GM19025 (cell line): ENCODE measurements around the gene RASAL2.
"Not testable (repeated sequence)": the region's sequence is repeated elsewhere in the genome, so short reads cannot be mapped to it uniquely, and the experiment has no call there.

Source experiments
- ATAC-seq: cut with Tn5 transposase; IDR thresholded peaks from one replicate; pipeline ENCODE4 v1.9.1; 2021; ENCODE audit warnings: mild to moderate bottlenecking, low read depth, moderate library complexity; ENCODE audit not compliant: unreplicated experiment

Gene RASAL2

DNA sequence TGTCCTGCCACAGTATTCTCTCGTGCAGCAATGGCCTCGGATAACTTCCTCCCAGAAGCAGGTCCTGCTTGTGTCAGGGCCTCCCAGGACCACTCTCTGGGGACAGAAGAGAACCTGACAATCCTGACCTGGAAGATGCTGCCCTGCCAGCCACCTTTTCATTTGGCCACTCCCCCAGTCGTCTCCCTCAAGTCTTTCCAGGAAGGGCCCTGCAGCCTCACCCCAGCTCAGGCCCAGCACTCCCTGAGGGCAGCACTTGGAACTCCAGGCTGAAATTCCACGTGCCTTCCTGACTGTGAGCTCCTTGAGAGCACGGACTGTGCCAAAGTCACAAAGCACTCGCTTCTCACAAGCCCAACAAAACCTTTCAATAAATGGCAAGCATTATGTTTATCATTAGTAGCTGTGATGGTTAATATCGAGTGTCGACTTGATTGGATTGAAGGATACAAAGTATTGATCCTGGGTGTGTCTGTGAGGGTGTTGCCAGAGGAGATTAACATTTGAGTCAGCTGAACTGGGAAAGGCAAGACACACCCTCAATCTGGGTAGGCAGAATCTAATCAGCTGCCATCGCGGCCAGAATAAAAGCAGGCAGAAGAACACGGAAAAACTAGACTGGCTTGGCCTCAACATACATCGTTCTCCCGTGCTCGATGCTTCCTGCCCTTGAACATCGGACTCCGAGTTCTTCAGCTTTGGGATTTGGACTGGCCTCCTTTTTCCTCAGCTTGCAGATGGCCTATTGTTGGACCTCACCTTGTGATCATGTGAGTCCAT lies 405.2 kb downstream of the RASAL2 start:
- ATAC-seq: no peak

GRCh38 chr1:178500091-178500770 lies 406.3 kb downstream of the RASAL2 start:
- no peak for ATAC-seq

DNA sequence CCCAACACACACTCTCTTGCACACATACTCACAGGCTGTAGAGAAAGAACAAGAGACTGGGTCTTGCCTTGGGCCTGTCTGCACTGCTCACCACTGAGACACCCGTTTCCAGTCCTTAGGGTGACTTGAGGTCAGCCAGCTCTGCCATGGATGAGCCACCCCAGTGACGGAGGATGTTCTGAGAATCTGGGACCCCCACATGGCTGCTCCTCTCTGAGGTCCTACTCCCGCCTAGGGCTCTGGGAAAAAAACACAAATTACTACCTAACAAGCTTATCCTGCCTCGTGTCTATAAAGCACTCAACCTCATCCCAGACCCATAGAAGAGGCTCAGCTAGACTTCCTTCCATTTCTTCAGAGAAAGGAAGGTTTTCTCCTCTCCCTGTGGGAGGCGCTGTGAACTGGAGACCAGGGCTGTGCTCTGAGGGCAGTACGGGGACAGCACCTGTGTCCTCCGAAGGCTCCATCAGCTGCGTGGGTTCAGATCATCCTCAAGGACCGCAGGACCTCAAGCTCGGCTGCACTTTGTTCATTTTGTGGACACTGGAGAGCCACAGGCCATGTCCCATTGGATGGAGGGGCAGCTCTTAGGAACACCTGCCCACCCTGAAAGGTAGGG lies 407.1 kb downstream of the RASAL2 start:
- no peak for ATAC-seq

DNA sequence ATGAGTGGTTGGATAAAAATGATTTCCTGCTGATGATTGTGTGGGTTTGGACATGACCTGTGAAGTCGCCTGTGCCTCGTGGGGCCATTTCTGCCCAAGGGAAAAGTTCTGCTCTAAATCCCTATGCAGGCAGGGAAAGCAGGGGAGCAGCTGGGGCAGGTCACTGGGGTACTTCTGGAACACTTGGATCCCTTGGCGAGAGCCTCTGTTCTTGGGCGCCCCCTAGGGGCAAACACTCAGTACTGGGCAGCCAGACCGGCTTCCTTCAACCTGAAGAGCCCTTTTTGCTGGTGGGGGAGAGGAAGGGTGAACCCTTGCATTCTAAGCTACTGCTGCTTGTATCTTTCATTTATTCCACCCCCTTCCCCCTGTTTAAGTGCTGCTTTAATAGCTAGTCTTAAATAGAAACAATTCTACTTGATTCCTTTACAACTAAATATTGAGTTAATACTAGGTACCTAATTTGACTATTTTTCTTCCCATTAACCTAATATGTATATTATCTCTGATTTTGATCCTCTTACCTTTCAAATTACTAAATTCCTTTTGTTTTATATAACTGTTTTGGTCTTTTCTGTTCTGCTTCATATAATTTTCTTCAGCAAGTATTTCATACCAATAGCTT lies 407.9 kb downstream of the RASAL2 start:
- peak; percentile 64 for ATAC-seq

DNA sequence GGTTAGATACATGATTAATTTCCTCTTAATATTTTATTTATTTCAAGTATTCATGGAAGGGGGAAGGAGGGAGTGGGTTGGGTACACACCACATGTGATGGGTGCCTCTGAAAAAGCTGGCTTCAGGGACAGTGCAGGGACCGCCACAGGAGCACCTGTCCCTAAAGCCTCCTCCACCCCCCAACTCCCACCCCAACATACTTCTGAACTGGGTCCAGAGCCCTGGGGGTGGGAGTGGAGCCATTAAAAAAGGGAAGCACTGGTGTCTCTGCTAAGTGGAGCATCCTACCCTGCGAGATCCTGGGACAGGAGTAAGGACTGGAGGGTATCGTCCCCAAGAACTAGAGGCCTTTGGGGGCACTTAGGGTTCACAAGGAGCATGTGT lies 408.4 kb downstream of the RASAL2 start:
- ATAC-seq: no peak

GRCh38 chr1:178502856-178503255 lies 409.0 kb downstream of the RASAL2 start:
- ATAC-seq: no peak

GRCh38 chr1:178503316-178503715 lies 409.4 kb downstream of the RASAL2 start:
- not testable (repeated sequence) for ATAC-seq

DNA sequence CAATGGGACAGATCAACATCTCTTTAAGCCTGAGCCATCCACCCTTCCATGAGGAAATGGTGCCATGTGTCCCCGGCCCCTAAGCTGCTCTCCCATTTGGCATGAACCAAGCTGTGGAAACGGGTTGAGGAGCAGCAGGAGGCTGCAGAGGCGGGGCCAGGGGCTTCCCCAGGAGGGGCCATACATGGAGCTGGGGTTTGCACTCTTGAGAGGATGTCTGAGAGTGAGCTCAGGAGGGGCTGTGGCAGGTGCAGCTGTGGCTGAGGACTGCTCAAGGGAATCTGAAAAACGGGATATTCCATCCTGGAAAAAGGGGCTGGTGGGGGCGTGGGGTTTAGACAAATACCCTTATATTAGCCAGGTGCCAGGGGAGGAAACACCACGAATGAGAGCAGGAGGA lies 409.9 kb downstream of the RASAL2 start:
- no peak for ATAC-seq

GRCh38 chr1:178504286-178504685 lies 410.4 kb downstream of the RASAL2 start:
- ATAC-seq: no peak

DNA sequence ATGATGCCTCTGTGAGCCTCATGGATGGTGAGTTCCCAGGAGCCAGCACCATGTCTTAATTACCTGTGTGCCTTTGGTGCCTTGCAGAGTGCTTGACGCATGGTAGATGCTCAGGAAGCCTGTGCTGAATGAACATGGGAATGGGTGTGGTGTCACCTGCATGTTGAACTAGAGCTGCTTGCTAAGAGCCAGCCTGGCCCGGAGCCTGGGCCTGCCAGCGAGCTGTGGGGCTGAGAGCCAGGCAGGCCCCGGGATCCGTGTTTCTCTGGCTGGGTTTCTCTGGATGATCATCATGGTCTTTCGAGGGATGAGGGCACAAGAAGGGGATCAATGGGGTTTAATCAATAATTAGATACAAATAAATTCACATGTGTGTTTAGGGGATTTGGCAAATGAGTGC lies 412.3 kb downstream of the RASAL2 start:
- no peak for ATAC-seq

GRCh38 chr1:178506669-178507068 lies 412.8 kb downstream of the RASAL2 start:
- ATAC-seq: no peak

GRCh38 chr1:178509414-178510007 lies 415.6 kb downstream of the RASAL2 start:
- no peak for ATAC-seq

DNA sequence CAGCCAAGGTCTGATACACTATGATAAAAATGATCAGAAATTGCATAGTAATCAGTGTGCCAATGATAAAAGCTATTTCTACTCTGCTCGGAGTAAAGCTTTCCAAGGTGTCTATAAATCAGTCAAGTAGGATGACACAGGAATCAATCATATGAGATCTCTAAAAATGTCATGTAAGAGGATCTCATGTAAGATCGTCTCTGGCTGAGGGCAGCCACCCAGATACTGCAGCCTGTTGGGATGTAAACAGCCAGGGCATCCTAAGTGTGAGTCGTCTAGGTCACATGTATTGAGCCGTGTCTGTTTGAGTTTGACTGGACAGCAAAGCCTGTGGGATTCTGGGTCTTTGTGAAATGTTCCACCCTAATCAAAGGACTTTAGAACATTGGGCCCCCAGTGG lies 416.3 kb downstream of the RASAL2 start:
- ATAC-seq: no peak

DNA sequence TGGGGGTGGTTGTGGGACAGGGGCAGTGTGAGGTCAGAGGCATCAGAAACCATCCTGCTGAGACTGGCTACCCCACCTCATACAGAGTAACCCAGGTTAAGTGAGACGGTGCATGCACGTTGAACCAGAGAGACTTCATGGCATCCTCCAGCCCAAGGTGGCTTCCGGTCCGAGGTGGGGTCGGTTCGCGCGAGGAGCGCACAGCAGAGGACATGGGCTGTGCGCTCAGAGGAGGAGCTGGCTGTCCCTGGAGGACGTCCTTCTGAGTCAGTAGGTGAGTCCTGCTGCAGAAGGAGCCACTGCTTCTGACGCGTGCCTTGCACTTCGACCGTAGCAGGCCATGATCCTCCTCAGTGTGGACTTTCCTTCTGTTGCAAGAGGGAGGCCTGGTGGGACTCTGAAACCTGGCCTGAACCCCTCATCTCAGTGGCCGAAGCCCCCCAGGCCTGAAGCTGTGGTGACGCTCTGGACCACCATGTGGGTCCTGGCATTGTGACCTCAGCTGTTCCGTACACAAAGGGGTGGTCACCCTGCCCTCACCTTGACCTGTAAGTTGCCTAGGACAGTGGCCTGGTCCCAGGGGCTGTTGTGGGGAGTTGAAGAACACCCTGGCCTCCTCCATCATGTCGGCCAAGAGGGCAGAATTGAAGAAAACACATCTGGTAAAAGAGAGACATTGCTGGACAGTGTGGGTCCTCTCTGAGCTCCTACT lies 418.8 kb downstream of the RASAL2 start, which contains the start of gene TEX35:
TSS of gene TEX35 (plus strand) at position 544 of the 712 bp plus-strand sequence. CDS start at position 624, 80 bp downstream.
- ATAC-seq: no peak

DNA sequence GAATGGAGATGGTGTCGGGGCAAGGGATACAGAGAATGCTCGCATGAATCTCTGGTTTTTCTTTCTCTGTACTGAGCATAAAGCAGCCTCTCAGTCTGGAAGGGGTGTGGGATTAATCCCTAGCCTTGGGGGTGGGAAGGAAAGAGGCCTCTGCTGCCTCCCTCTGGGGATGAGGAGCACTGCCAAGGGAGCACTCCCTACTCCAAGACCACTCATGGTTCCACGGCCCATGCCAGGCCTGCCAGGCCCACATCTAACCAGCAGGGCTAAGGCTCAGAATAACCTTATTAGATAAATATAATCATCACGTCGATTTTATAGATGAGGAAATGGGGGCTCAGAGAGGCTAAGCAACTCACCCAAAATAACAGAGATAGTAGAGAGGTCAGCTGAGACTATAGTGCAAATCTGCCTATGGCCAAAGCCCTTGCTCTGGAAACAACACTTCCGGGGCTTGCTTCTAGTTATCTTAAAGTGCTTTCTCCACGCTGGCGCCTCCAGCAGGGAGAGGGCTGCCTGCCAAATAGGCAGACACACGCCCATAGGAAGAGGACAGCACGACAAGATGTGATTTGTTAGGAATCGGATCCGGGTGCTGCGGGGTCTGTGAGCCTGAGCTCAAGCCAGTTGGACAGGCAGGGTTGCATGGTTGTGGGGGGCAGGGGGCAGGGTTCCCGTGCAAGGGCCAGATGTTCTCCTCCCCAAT lies 419.5 kb downstream of the RASAL2 start:
- ATAC-seq: no peak

DNA sequence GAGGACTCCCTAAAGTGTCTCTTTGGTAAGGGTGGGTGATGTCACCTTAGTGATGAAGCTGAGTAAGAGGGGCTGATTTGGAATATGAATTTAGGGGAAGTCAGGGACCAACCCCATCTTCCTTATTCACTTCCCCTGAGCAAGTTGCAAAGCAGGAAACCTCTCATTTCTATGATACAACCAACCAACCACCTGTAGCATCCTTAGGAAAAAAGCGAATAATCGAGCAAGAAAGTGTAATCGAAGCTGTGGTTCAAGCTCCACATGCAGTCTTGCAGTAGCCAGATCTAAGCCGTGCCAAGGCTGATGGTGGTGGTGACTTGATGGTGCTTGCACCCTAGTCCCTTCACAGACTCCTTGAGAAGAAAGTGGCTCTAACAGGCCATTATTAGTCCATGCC lies 422.2 kb downstream of the RASAL2 start:
- no peak for ATAC-seq

DNA sequence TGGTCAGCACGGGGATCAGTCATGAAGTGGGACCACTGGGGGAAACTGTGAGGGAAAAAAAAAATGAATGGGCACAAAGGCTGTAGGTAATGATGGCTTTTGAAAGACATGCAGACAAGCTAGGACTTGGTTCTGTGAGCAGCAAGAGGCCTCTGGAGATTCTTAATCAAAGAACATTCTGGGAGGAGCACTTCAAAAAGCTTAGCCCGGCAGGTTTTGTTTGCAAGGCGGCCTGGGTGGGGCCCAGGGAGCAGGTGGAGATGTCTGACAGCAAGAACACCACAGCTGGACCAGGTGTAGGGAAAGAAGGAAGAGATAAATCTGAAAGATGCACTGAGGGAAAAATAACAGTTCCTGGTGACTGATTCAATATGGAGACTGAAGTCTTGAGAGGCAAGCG lies 425.0 kb downstream of the RASAL2 start:
- no peak for ATAC-seq

DNA sequence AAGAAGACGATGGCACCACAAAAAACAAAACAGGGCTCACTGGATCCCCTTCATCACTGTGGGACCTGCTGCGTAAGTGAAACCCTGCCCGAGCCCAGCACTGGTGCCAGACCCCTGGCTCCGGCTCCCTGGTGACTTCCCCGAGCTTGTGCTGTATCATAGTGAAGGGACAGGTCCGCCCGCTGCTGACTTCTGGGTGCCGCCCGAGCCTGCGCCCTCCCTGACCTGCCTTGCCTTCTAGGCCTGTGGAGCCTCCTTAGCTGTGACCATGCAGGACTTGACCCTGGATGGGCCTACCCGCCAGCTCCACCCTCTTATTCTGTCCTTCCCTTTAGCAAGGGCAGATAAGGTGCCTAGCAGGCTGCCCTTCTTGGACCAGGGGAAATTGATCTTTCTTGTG lies 426.9 kb downstream of the RASAL2 start:
- ATAC-seq: no peak

GRCh38 chr1:178521241-178521640 lies 427.3 kb downstream of the RASAL2 start:
- no peak for ATAC-seq

DNA sequence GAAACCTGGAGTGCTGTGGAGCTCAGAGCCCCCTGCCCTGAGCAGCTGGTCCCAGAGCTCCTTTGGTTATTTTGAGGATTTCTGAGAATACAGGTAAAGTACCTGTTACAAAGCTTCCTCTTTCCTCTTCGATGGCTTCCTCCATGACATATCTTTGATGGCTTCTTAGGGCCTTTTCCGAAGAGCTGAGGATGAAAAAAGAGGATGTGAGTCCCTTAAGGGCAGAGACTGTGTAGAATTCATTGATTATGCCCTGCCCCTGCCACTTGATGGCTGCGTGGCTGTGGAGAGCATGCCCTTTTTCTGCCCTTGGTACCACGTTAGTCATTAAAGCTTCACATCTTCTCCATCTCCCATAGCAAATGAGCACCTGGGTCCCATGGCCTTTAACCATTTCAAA lies 433.2 kb downstream of the RASAL2 start:
- ATAC-seq: no peak
